ENCODE measurements around the gene TECR. TPM values are rescaled to one million over a fixed set of nuclear protein-coding genes. Genes with fewer than 3 reads are reported as not detected.
A peak's percentile ranks its signal among the peaks of the same experiment; 100 is the strongest.

TECR gene
- polyA plus RNA-seq, 1 donor: 155 TPM

- no peak for DNase-seq
Observed at GRCh38 chr19:14510311-14511228, 18.8 kb upstream of the TECR start.

GRCh38 chr19:14511229-14511593, 18.2 kb upstream of the TECR start:
- DNase-seq: no peak

GRCh38 chr19:14512406-14512961, 16.9 kb upstream of the TECR start:
- no peak for DNase-seq

GRCh38 chr19:14514215-14514863, 15.1 kb upstream of the TECR start:
- no peak for DNase-seq

- DNase-seq: no peak
Observed at GRCh38 chr19:14515501-14516047, 13.8 kb upstream of the TECR start.

- no peak for DNase-seq
Observed at GRCh38 chr19:14516048-14516534, 13.3 kb upstream of the TECR start.

GRCh38 chr19:14516746-14517438, 12.5 kb upstream of the TECR start:
- no peak for DNase-seq

- no peak for DNase-seq
Observed at GRCh38 chr19:14517446-14517839, 12.0 kb upstream of the TECR start.

- DNase-seq: peak; percentile 85
Observed at GRCh38 chr19:14517840-14518505, 11.4 kb upstream of the TECR start, which contains the start of gene DNAJB1. Gene DNAJB1 (minus strand): TSS chr19:14518397. CDS start chr19:14518349, 48 bp downstream.

DNA sequence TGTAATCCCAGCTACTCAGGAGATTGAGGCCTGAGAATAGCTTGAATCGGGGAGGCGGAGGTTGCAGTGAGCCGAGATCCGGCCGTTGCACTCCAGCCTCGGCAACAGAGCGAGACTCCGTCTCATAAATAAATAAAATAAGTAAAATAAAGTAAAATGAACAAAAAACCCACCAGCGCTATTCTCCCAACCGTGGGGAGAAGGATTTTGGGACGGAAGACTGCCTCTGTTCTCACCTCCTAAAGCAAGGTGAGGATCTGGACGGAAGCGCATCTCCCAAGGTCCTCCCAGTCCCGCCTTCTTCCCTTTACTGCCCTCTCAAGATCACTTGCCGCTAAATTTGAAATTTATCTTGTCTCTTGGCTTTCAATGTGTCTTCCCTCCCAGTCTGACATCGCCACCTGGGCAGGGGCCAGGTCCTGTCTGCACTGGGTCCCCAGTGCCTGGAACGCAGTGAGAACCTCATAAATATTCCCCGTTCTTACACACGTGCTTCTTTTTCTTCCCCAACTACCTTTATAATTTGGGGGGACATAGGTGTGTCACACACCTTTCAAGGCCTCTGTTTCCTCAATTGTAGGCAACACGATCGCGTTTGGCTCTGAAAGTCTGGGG, 10.0 kb upstream of the TECR start:
- no peak for DNase-seq

- no peak for DNase-seq
Observed at GRCh38 chr19:14519860-14520407, 9.5 kb upstream of the TECR start.

DNA sequence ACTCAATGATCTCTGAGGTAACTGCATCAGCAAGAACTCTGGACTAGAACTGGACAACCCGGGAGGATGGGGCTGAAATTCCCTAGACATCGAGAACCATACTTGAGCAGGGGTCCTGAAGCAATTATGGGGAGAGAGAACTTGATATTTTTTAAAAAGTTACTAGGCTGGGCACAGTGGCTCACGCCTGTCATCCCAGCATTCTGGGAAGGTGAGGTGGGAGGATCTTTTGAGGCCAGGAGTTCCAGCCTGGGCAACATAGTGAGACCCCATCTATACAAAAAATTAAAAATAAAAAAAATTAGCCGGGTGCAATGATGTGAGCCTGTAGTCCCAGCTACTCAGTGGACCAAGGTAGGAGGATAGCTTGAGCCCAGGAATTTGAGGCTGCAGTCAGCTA, 8.9 kb upstream of the TECR start:
- DNase-seq: no peak

- no peak for DNase-seq
Observed at GRCh38 chr19:14525729-14526128, 3.7 kb upstream of the TECR start.

GRCh38 chr19:14526423-14526822, 3.0 kb upstream of the TECR start:
- no peak for DNase-seq

GRCh38 chr19:14528419-14529253, 758 bp upstream of the TECR start:
- DNase-seq: no peak

- DNase-seq: no peak
Observed at GRCh38 chr19:14530005-14530348, 583 bp downstream of the TECR start.

GRCh38 chr19:14530506-14530905, 1.1 kb downstream of the TECR start:
- no peak for DNase-seq

- no peak for DNase-seq
Observed at GRCh38 chr19:14533450-14533849, 4.1 kb downstream of the TECR start.

DNA sequence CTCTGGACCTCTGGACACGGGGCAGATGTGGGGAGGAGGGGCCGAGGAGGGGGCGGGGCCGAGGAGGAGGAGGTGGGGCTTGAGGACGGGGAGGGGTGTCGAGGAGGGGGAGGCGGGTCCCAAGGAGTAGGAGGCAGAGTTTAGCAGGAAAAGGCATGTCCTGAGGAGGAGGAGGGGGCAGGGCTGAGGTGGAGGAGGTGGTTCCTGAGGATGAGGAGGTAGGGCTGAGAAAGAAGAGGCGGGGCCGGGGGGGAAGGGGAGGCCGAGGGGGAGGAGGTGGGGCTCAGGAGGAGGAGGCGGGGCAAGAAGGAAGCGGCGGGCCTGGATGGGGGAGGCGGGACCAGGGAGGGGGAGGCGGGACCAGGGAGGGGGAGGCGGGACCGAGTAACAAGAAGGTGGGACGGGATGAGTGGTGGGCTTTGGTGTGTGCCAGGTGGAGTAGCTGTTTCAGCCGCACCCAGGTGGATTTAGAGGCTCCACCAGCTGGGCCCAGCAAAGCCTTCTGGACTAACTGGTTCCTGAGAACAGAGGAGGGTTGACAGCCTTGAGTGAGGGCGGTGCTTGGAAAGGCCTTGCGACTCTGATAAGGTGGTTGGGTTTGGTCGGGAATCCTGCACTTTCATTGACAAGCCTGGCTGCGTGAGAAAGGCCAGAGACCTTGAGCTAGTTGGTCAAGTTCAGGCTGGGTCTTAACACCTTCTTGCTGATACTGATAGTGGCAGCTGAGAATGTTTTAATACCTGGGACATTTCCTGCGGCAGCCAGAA, 7.7 kb downstream of the TECR start:
- DNase-seq: no peak
